IMR-90 (cell line): ENCODE measurements around the gene FNIP1. TPM values are rescaled to one million over a fixed set of nuclear protein-coding genes. Genes with fewer than 3 reads are reported as not detected.

Experiments used
- ATAC-seq: fragments of 200-7000 bp; cut with Tn5 transposase; 2 replicates; pipeline ENCODE4 v1.9.1; 2020; ENCODE audit warnings: low read depth, mild to moderate bottlenecking, moderate library complexity
- BruUV-seq: library from RNA; stranded (reverse); fragments of 400-500 nt; replicated peaks from 2 replicates; lab custom pipeline; 2021; lab: Mats Ljungman, UMichigan
- CTCF ChIA-PET: fragments of 300-600 bp; formaldehyde crosslinking; extraction: SDS; loops from one replicate; lab custom pipeline; 2021; ENCODE audit warnings: antibody characterized with exemption; lab: Yijun Ruan, JAX
- POLR2A ChIA-PET: fragments of 300-600 bp; sonication (Branson Sonifier 250); formaldehyde crosslinking; loops from one replicate; lab custom pipeline; 2022; ENCODE audit warnings: antibody characterized with exemption; ENCODE audit not compliant: unreplicated experiment; lab: Charles Lee
- DNase-seq: peaks from one replicate; pipeline ENCODE4 v3.0.0; 2013
- H2AFZ ChIP-seq: replicated peaks from 2 replicates; pipeline ENCODE3; 2013; ENCODE audit warnings: low read length, mild to moderate bottlenecking; ENCODE audit not compliant: poor library complexity
- H2AK5ac ChIP-seq: 2 replicates; pipeline ENCODE4 v1.6.1; 2013; ENCODE audit warnings: low read depth, low read length, inconsistent platforms
- H2AK9ac ChIP-seq: replicated peaks from 2 replicates; pipeline ENCODE3; 2013; ENCODE audit warnings: mild to moderate bottlenecking, low read depth, low read length, moderate library complexity; ENCODE audit not compliant: poor library complexity
- H2BK120ac ChIP-seq: 2 replicates; pipeline ENCODE4 v1.6.1; 2013; ENCODE audit warnings: low read depth, low read length, inconsistent platforms
- H2BK15ac ChIP-seq: 3 replicates; pipeline ENCODE4 v1.6.1; 2013; ENCODE audit warnings: low read depth, low read length, inconsistent platforms
- H2BK20ac ChIP-seq: 2 replicates; pipeline ENCODE4 v1.6.1; 2013; ENCODE audit warnings: low read depth, mild to moderate bottlenecking, inconsistent platforms, low read length, moderate library complexity
- H2BK5ac ChIP-seq: 2 replicates; pipeline ENCODE4 v1.6.1; 2013; ENCODE audit warnings: mild to moderate bottlenecking, low read depth, low read length, inconsistent platforms; ENCODE audit not compliant: poor library complexity, severe bottlenecking
- H3K14ac ChIP-seq: replicated peaks from 2 replicates; pipeline ENCODE4 v1.6.1; 2013; ENCODE audit warnings: low read depth, low read length, inconsistent platforms
- H3K18ac ChIP-seq: 2 replicates; pipeline ENCODE4 v1.6.1; 2013; ENCODE audit warnings: low read depth, low read length, control low read depth
- H3K23ac ChIP-seq: 2 replicates; pipeline ENCODE4 v1.6.1; 2013; ENCODE audit warnings: low read depth, low read length, inconsistent platforms
- H3K27ac ChIP-seq: 2 replicates; pipeline ENCODE4 v1.5.1; 2013; ENCODE audit warnings: mild to moderate bottlenecking, control low read depth, low read length; ENCODE audit not compliant: insufficient read depth
- H3K27me3 ChIP-seq: 2 replicates; pipeline ENCODE4 v1.6.1; 2013; ENCODE audit warnings: low read length; ENCODE audit not compliant: control insufficient read depth, insufficient read depth
- H3K36me3 ChIP-seq: 2 replicates; pipeline ENCODE4 v1.6.1; 2013; ENCODE audit warnings: low read length, mixed read lengths; ENCODE audit not compliant: control insufficient read depth, insufficient read depth
- H3K4ac ChIP-seq: 2 replicates; pipeline ENCODE4 v1.6.1; 2013; ENCODE audit warnings: low read depth, low read length, inconsistent platforms
- H3K4me1 ChIP-seq: 2 replicates; pipeline ENCODE4 v1.6.1; 2013; ENCODE audit warnings: low read length, mixed read lengths; ENCODE audit not compliant: control insufficient read depth, insufficient read depth
- H3K4me2 ChIP-seq: 2 replicates; pipeline ENCODE4 v1.6.1; 2013; ENCODE audit warnings: low read depth, mild to moderate bottlenecking, control low read depth, low read length, moderate library complexity
- H3K4me3 ChIP-seq: 2 replicates; pipeline ENCODE4 v1.5.1; 2013; ENCODE audit warnings: low read depth, mild to moderate bottlenecking, control low read depth, low read length, moderate library complexity; ENCODE audit not compliant: insufficient read depth
- H3K56ac ChIP-seq: 2 replicates; pipeline ENCODE4 v1.6.1; 2013; ENCODE audit warnings: low read length, inconsistent platforms; ENCODE audit not compliant: insufficient read depth; ENCODE audit errors: extremely low read depth
- H3K79me1 ChIP-seq, 2 experiments: 2 replicates each; pipeline ENCODE4 v1.6.1; 2013; ENCODE audit warnings: low read length in 2 of 2, inconsistent platforms in 1 of 2, low read depth in 1 of 2
- H3K9ac ChIP-seq: 2 replicates; pipeline ENCODE4 v1.6.1; 2013; ENCODE audit warnings: low read depth, low read length, control low read depth
- H3K9me1 ChIP-seq: 2 replicates; pipeline ENCODE4 v1.6.1; 2013; ENCODE audit warnings: low read length, inconsistent platforms; ENCODE audit not compliant: insufficient read depth
- H3K9me3 ChIP-seq: 2 replicates; pipeline ENCODE4 v1.6.1; 2013; ENCODE audit warnings: low read length; ENCODE audit not compliant: control insufficient read depth, insufficient read depth
- H4K20me1 ChIP-seq: 2 replicates; pipeline ENCODE4 v1.6.1; 2013; ENCODE audit warnings: low read length, inconsistent platforms; ENCODE audit not compliant: insufficient read depth
- H4K5ac ChIP-seq: 2 replicates; pipeline ENCODE4 v1.6.1; 2013; ENCODE audit warnings: mild to moderate bottlenecking, low read depth, low read length, control low read depth
- H4K8ac ChIP-seq, 2 experiments: 2 replicates each; pipeline ENCODE4 v1.6.1; 2013; ENCODE audit warnings: low read depth in 2 of 2, low read length in 2 of 2, control low read depth in 1 of 2, inconsistent platforms in 1 of 2
- H4K91ac ChIP-seq: 2 replicates; pipeline ENCODE4 v1.6.1; 2013; ENCODE audit warnings: low read depth, low read length, inconsistent platforms; ENCODE audit not compliant: insufficient read depth
- BHLHE40 ChIP-seq: fragments of 150-350 bp; IDR thresholded peaks from 2 replicates; pipeline ENCODE4 v1.6.1; 2016; ENCODE audit warnings: mild to moderate bottlenecking, low read depth, low read length
- CEBPB ChIP-seq: IDR thresholded peaks from 2 replicates; pipeline ENCODE4 v1.6.1; 2012; ENCODE audit warnings: low read depth, low read length, improper control_type of control experiment
- CTCF ChIP-seq: conservative IDR thresholded peaks from 2 replicates; pipeline ENCODE4 v1.5.1; 2012; ENCODE audit warnings: mild to moderate bottlenecking, low read depth, low read length, improper control_type of control experiment
- FOS ChIP-seq: fragments of 150-350 bp; IDR thresholded peaks from 2 replicates; pipeline ENCODE4 v1.6.1; 2016; ENCODE audit warnings: low read depth, low read length
- MAFK ChIP-seq: IDR thresholded peaks from 2 replicates; pipeline ENCODE4 v1.6.1; 2012; ENCODE audit warnings: low read depth, low read length, improper control_type of control experiment
- MAZ ChIP-seq: IDR thresholded peaks from 2 replicates; pipeline ENCODE4 v1.6.1; 2012; ENCODE audit warnings: low read depth, mild to moderate bottlenecking, low read length, improper control_type of control experiment, moderate library complexity, borderline replicate concordance
- MXI1 ChIP-seq: IDR thresholded peaks from 2 replicates; pipeline ENCODE4 v1.6.1; 2012; ENCODE audit warnings: low read depth, mild to moderate bottlenecking, low read length, moderate library complexity, borderline replicate concordance
- NFE2L2 ChIP-seq: fragments of 150-350 bp; IDR thresholded peaks from 2 replicates; pipeline ENCODE4 v1.6.1; 2016; ENCODE audit warnings: low read depth, mild to moderate bottlenecking, low read length
- POLR2A ChIP-seq: IDR thresholded peaks from 2 replicates; pipeline ENCODE4 v1.6.1; 2012; ENCODE audit warnings: mild to moderate bottlenecking, low read depth, low read length
- RFX5 ChIP-seq: IDR thresholded peaks from 2 replicates; pipeline ENCODE4 v1.8.0; 2012; ENCODE audit warnings: low read depth, mild to moderate bottlenecking, low read length, moderate library complexity
- SMC3 ChIP-seq: fragments of 150-350 bp; IDR thresholded peaks from 2 replicates; pipeline ENCODE4 v1.6.1; 2016; ENCODE audit warnings: low read depth, mild to moderate bottlenecking, antibody characterized with exemption, low read length, moderate library complexity
- USF2 ChIP-seq: fragments of 150-350 bp; IDR thresholded peaks from 2 replicates; pipeline ENCODE4 v1.6.1; 2017; ENCODE audit warnings: mild to moderate bottlenecking, antibody characterized with exemption, low read length, low read depth
- WGBS, 2 experiments: methylation state at CpG; one replicate each; pipeline versions ENCODE4 v1.1.5 to v1.1.7; 2013; ENCODE audit warnings: missing lambda C conversion rate in 2 of 2; ENCODE audit not compliant: insufficient read length in 1 of 2; ENCODE audit errors: extremely low coverage in 2 of 2; 5-methylcytosine and 5-hydroxymethylcytosine counted together
- dilution Hi-C: fragments of 300-500 bp; cut with HindIII; formaldehyde crosslinking; loops from one replicate; pipeline ENCODE4 v1.14.3; 2018; ENCODE audit warnings: low sequenced_read_pairs; ENCODE audit not compliant: unreplicated experiment
- in situ Hi-C: fragments of 300-500 bp; cut with MboI; formaldehyde crosslinking; loops from 3 replicates; pipeline ENCODE4 v1.14.3; 2019; ENCODE audit warnings: low sequenced_read_pairs, inconsistent platforms, mixed read lengths
- intact Hi-C: fragments of 100-400 bp; cut with micrococcal nuclease; formaldehyde crosslinking; loops from 2 replicates; pipeline ENCODE4 v1.10.0; 2022
- polyA plus RNA-seq, 3 experiments: library from polyadenylated mRNA; depleted of rRNA; stranded (reverse); fragments of >200 nt; gene quantifications; 2 replicates each; pipeline ENCODE4 v1.2.3, GENCODE V29; 2012; ENCODE audit warnings: low replicate concordance in 1 of 3
- total RNA-seq: library from RNA; depleted of rRNA; stranded (reverse); fragments of >200 nt; gene quantifications from 2 replicates; pipeline ENCODE4 v1.2.3, GENCODE V29; 2012

Gene FNIP1
- total and polyA plus RNA-seq, 2 of the 4 experiments (the other 2 are of a cell fraction): 5.6 to 34.1 TPM

GRCh38 chr5:131789765-131790164 lies 7.1 kb downstream of the FNIP1 start:
- ATAC-seq: no peak

More at GRCh38 chr5:131789765-131790164, 7.1 kb downstream of the FNIP1 start:
- no peak overlapping the region for H3K4me2 ChIP-seq
- POLR2A ChIA-PET: no interaction called here
- H4K91ac ChIP-seq: no peak overlapping the region
- H2AFZ ChIP-seq: no peak overlapping the region
- no peak overlapping the region for H2BK15ac ChIP-seq
- no peak overlapping the region for H3K9ac ChIP-seq
- no peak for DNase-seq
- in situ Hi-C loops (no loop called here), intact Hi-C loops (loop anchor here (10.0 kb wide), 1 partner anchor 355 kb away; no protein-coding TSS in a partner anchor), dilution Hi-C loops (no loop called here)
- no peak overlapping the region for H4K5ac ChIP-seq
- H3K79me1 ChIP-seq: peaks cover 14 to 46% of the 10 kb centered on the region in 2 experiments
- no peak overlapping the region for H2BK5ac ChIP-seq
- no peak overlapping the region for H3K23ac ChIP-seq
- no peaks in the 10 kb centered on the region for H3K9me3 ChIP-seq
- peaks cover 89% of the 10 kb centered on the region for H4K20me1 ChIP-seq
- peaks cover 4% of the 10 kb centered on the region for H3K4me1 ChIP-seq
- no peak overlapping the region for H3K56ac ChIP-seq
- H3K18ac ChIP-seq: no peak overlapping the region
- H2AK5ac ChIP-seq: no peak overlapping the region
- CTCF ChIA-PET: no interaction called here
- no peak overlapping the region for H3K4me3 ChIP-seq
- no peak overlapping the region for H2BK20ac ChIP-seq
- no peak for TF ChIP-seq POLR2A
- no peak for TF ChIP-seq MAZ
- no peak for TF ChIP-seq RFX5
- no peak for TF ChIP-seq CEBPB
- no peak for TF ChIP-seq USF2
- no peak for TF ChIP-seq MXI1
- no peak for TF ChIP-seq CTCF
- TF ChIP-seq FOS: no peak
- no peak for TF ChIP-seq SMC3
- no peak for TF ChIP-seq BHLHE40
- TF ChIP-seq MAFK: no peak
- no peak for TF ChIP-seq NFE2L2
- peaks cover 2% of the 10 kb centered on the region; the same call in 1 of the 2 replicates for H3K36me3 ChIP-seq
- no TSS peak for BruUV-seq
- no peak overlapping the region for H3K27ac ChIP-seq
- no peaks in the 10 kb centered on the region for H3K27me3 ChIP-seq
- H2AK9ac ChIP-seq: no peak overlapping the region
- H3K9me1 ChIP-seq: no peaks in the 10 kb centered on the region; the same call in 1 of the 2 replicates
- no peak overlapping the region for H3K4ac ChIP-seq
- H3K14ac ChIP-seq: no peak overlapping the region
- no peak overlapping the region for H2BK120ac ChIP-seq
- WGBS, 2 experiments: 90% methylated on average over 3 of the region's 3 CpGs; no CpG with 5 or more reads in 1 of the 2 experiments
- H4K8ac ChIP-seq: no peak overlapping the region
